HepG2 (cell line): ENCODE data around the gene FAM3C. TPM values are rescaled to one million over a fixed set of nuclear protein-coding genes. Genes with fewer than 3 reads are reported as not detected.
A peak's percentile ranks its signal among the peaks of the same experiment; 100 is the strongest.

Experiments
- AGO2 ChIP-seq: fragments of 200-400 bp; formaldehyde crosslinking; optimal IDR thresholded peaks from 2 replicates; pipeline ENCODE3; 2017; ENCODE audit warnings: mild to moderate bottlenecking, low read depth, low read length, moderate library complexity
- CEBPB ChIP-seq: IDR thresholded peaks from 2 replicates; pipeline ENCODE4 v1.6.1; 2011; ENCODE audit warnings: low read depth, low read length, improper control_type of control experiment, borderline replicate concordance
- GMEB1 ChIP-seq: sonication (generic); formaldehyde crosslinking; IDR thresholded peaks from 2 replicates; pipeline ENCODE4 v1.5.1; 2020; ENCODE audit warnings: missing genetic modification reagents, mild to moderate bottlenecking, borderline replicate concordance
- HNRNPL ChIP-seq: fragments of 200-400 bp; formaldehyde crosslinking; IDR thresholded peaks from 2 replicates; pipeline ENCODE4 v1.6.1; 2017; ENCODE audit warnings: mild to moderate bottlenecking, low read depth, low read length
- IRF1 ChIP-seq: sonication (generic); formaldehyde crosslinking; IDR thresholded peaks from 2 replicates; pipeline ENCODE4 v1.4.0; 2020; ENCODE audit warnings: low read depth, mild to moderate bottlenecking, missing genetic modification reagents
- NFKB2 ChIP-seq: sonication (generic); formaldehyde crosslinking; IDR thresholded peaks from 2 replicates; pipeline ENCODE4 v1.4.0; 2020; ENCODE audit warnings: missing genetic modification reagents, borderline replicate concordance
- NFKBIZ ChIP-seq: IDR thresholded peaks from 2 replicates; pipeline ENCODE4 v1.6.1; 2018; ENCODE audit warnings: missing genetic modification reagents, missing compliant biosample characterization
- NKX3-1 ChIP-seq: sonication (generic); formaldehyde crosslinking; IDR thresholded peaks from 2 replicates; pipeline ENCODE4 v1.5.0; 2020; ENCODE audit warnings: missing genetic modification reagents
- SALL2 ChIP-seq: sonication (generic); formaldehyde crosslinking; IDR thresholded peaks from 2 replicates; pipeline ENCODE4 v1.8.1; 2023; ENCODE audit warnings: mild to moderate bottlenecking, missing genetic modification reagents, inconsistent platforms
- THAP7 ChIP-seq: sonication (generic); formaldehyde crosslinking; IDR thresholded peaks from 2 replicates; pipeline ENCODE4 v1.8.1; 2023; ENCODE audit warnings: mild to moderate bottlenecking, missing genetic modification reagents
- TIGD3 ChIP-seq: sonication (generic); formaldehyde crosslinking; IDR thresholded peaks from 2 replicates; pipeline ENCODE4 v1.5.1; 2020; ENCODE audit warnings: mild to moderate bottlenecking, missing genetic modification reagents, borderline replicate concordance
- YEATS4 ChIP-seq: sonication (generic); formaldehyde crosslinking; IDR thresholded peaks from 2 replicates; pipeline ENCODE4 v1.4.0; 2020; ENCODE audit warnings: missing genetic modification reagents, borderline replicate concordance
- ZFP82 ChIP-seq: sonication (generic); formaldehyde crosslinking; IDR thresholded peaks from 2 replicates; pipeline ENCODE4 v1.5.1; 2020; ENCODE audit warnings: mild to moderate bottlenecking, missing genetic modification reagents, borderline replicate concordance
- ZHX2 ChIP-seq, 2 experiments: sonication (generic) in 1 of 2; formaldehyde crosslinking in 1 of 2; IDR thresholded peaks; 2 replicates each; pipeline versions ENCODE4 v1.6.1 to v1.9.0; 2014 to 2022; ENCODE audit warnings: antibody characterized with exemption in 1 of 2, borderline replicate concordance in 1 of 2, inconsistent platforms in 1 of 2, low read depth in 1 of 2, missing genetic modification reagents in 1 of 2
- ZNF383 ChIP-seq: sonication (generic); formaldehyde crosslinking; IDR thresholded peaks from 2 replicates; pipeline ENCODE4 v1.4.0; 2020; ENCODE audit warnings: missing genetic modification reagents, mild to moderate bottlenecking, borderline replicate concordance
- ZNF652 ChIP-seq: IDR thresholded peaks from 2 replicates; pipeline ENCODE4 v1.6.1; 2016; ENCODE audit warnings: low read depth, borderline replicate concordance
- ZNF878 ChIP-seq: sonication (generic); formaldehyde crosslinking; IDR thresholded peaks from 2 replicates; pipeline ENCODE4 v1.8.1; 2023; ENCODE audit warnings: mild to moderate bottlenecking, missing genetic modification reagents, moderate library complexity
- polyA plus RNA-seq, 8 experiments: library from polyadenylated mRNA; depleted of rRNA in 3 of 8; stranded (reverse) in 7 of 8; unstranded in 1 of 8; fragments of >200 nt; fragmentation: Illumina TruSeq in 4 of 8; extraction: Trizol in 4 of 8; gene quantifications; 2 replicates each; pipeline versions ENCODE4 v1.2.1 to v1.2.3, GENCODE V29; 2011 to 2016; ENCODE audit warnings: low read depth in 4 of 8, missing spikeins in 1 of 8, mixed read lengths in 1 of 8; ENCODE audit not compliant: insufficient read depth in 1 of 8
- total RNA-seq, 5 experiments: library from RNA; depleted of rRNA; stranded (reverse); fragments of >200 nt; fragmentation: Illumina TruSeq; extraction: Trizol; gene quantifications; 2 replicates each; pipeline ENCODE4 v1.2.3, GENCODE V29; 2016; ENCODE audit warnings: low read depth in 1 of 5

The FAM3C gene
- total and polyA plus RNA-seq, 2 of the 13 experiments (the other 11 are each of a cell fraction or from before 2014, with no cell fraction given) = 14.6 to 16.0 TPM

GRCh38 chr7:121395961-121396757 lies at the start of gene FAM3C (continued):
- TF ChIP-seq ZHX2 (IDR thresholded peaks at IDR 0.05; ENCODE audit: low read depth) (no peak), ZHX2 (CRISPR knock-in tag; IDR thresholded peaks at IDR 0.05; ENCODE audit: borderline replicate concordance) (no peak; the same call in 1 of the 2 replicates), CEBPB (0 out of 2 replicates have a peak, but pooled peaks have one; percentile 6), NKX3-1 (CRISPR knock-in tag) (peak; percentile 68), ZNF878 (CRISPR knock-in tag) (peak; percentile 72; the same call in 1 of the 2 replicates), IRF1 (CRISPR knock-in tag) (0 out of 2 replicates have a peak, but pooled peaks have one; percentile 58), NFKBIZ (CRISPR knock-in tag) (no peak), ZFP82 (CRISPR knock-in tag) (peak; percentile 81; the same call in 1 of the 2 replicates), YEATS4 (CRISPR knock-in tag) (peak; percentile 91), ZNF652 (CRISPR knock-in tag) (no peak), AGO2 (peak; percentile 83), TIGD3 (no peak), GMEB1 (peak; percentile 76), HNRNPL (no peak), THAP7 (peak; percentile 66; the same call in 1 of the 2 replicates), NFKB2 (CRISPR knock-in tag) (peak; percentile 87; the same call in 1 of the 2 replicates), ZNF383 (no peak), SALL2 (CRISPR knock-in tag) (peak; percentile 82; the same call in 1 of the 2 replicates)
